H1 (cell line): ENCODE data around the gene GPR15. TPM values are rescaled to one million over a fixed set of nuclear protein-coding genes. Genes with fewer than 3 reads are reported as not detected.

Experiments used
- CTCF ChIA-PET: fragments of 300-600 bp; sonication (Branson Sonifier 250); formaldehyde crosslinking; loops from one replicate; lab custom pipeline; 2021; ENCODE audit not compliant: partially characterized antibody; lab: Charles Lee
- POLR2A ChIA-PET: fragments of 300-600 bp; sonication (Branson Sonifier 250); formaldehyde crosslinking; loops from one replicate; lab custom pipeline; 2021; ENCODE audit warnings: inconsistent platforms; ENCODE audit not compliant: partially characterized antibody; lab: Charles Lee
- DNase-seq, 2 experiments: peaks; one replicate each; pipeline versions ENCODE4 v3.0.0 to v3.0.0-alpha.2; 2010 to 2022; ENCODE audit warnings: low spot score in 2 of 2, low read depth in 1 of 2, mixed read lengths in 1 of 2
- FAIRE-seq: peaks from 2 replicates; lab custom pipeline; 2011; peaks lifted over from hg19 to GRCh38; lab: Jason Lieb, UNC
- H2AFZ ChIP-seq: 2 replicates; pipeline ENCODE4 v1.8.1; 2012; ENCODE audit warnings: low read length, inconsistent platforms
- H2AK5ac ChIP-seq: 2 replicates; pipeline ENCODE4 v1.6.1; 2013; ENCODE audit warnings: low read depth, low read length
- H2BK120ac ChIP-seq: replicated peaks from 2 replicates; pipeline ENCODE3; 2013; ENCODE audit warnings: low read depth, low read length, inconsistent platforms
- H2BK12ac ChIP-seq: 2 replicates; pipeline ENCODE4 v1.6.1; 2013; ENCODE audit warnings: low read depth, low read length
- H2BK15ac ChIP-seq: 2 replicates; pipeline ENCODE4 v1.6.1; 2013; ENCODE audit warnings: low read length
- H2BK20ac ChIP-seq: 2 replicates; pipeline ENCODE4 v1.6.1; 2013; ENCODE audit warnings: low read length
- H2BK5ac ChIP-seq: 2 replicates; pipeline ENCODE4 v1.6.1; 2013; ENCODE audit warnings: low read depth, low read length
- H3K14ac ChIP-seq: 2 replicates; pipeline ENCODE4 v1.6.1; 2013; ENCODE audit warnings: inconsistent platforms; ENCODE audit not compliant: insufficient read length
- H3K18ac ChIP-seq: 2 replicates; pipeline ENCODE4 v1.6.1; 2013; ENCODE audit warnings: low read length; ENCODE audit errors: extremely low read depth
- H3K23ac ChIP-seq: 2 replicates; pipeline ENCODE4 v1.6.1; 2013; ENCODE audit warnings: inconsistent platforms; ENCODE audit not compliant: insufficient read length
- H3K23me2 ChIP-seq: 2 replicates; pipeline ENCODE4 v1.6.1; 2013; ENCODE audit warnings: low read depth, low read length
- H3K27ac ChIP-seq: 2 replicates; pipeline ENCODE4 v1.6.1; 2011; ENCODE audit warnings: low read depth, low read length, inconsistent platforms
- H3K27me3 ChIP-seq, 4 experiments: replicated peaks in 1 of 4; 1 replicate in 1 of 4; 2 replicates in 3 of 4; pipeline versions ENCODE4 v1.6.1 to v1.8.1; 2011 to 2013; ENCODE audit warnings: low read length in 3 of 4, mild to moderate bottlenecking in 3 of 4, inconsistent platforms in 2 of 4, mixed read lengths in 2 of 4, moderate library complexity in 1 of 4; ENCODE audit not compliant: control insufficient read depth in 3 of 4, insufficient read depth in 3 of 4; ENCODE audit errors: extremely low read depth in 1 of 4
- H3K36me3 ChIP-seq, 4 experiments: 2 replicates each; pipeline versions ENCODE4 v1.6.1 to v1.8.1; 2011 to 2013; ENCODE audit warnings: mild to moderate bottlenecking in 4 of 4, low read length in 3 of 4, moderate library complexity in 2 of 4, control low read depth in 1 of 4, inconsistent platforms in 1 of 4; ENCODE audit not compliant: insufficient read depth in 4 of 4, control insufficient read depth in 2 of 4
- H3K4ac ChIP-seq: replicated peaks from 2 replicates; pipeline ENCODE3; 2013; ENCODE audit warnings: low read length, low read depth, mixed read lengths, inconsistent platforms; ENCODE audit not compliant: insufficient read length
- H3K4me1 ChIP-seq, 4 experiments: replicated peaks in 1 of 4; 1 replicate in 1 of 4; 2 replicates in 3 of 4; pipeline versions ENCODE4 v1.6.1 to v1.8.1; 2011 to 2013; ENCODE audit warnings: low read length in 3 of 4, inconsistent platforms in 2 of 4, mixed read lengths in 1 of 4; ENCODE audit not compliant: insufficient read depth in 4 of 4, control insufficient read depth in 3 of 4
- H3K4me2 ChIP-seq, 2 experiments: 2 replicates each; pipeline versions ENCODE4 v1.6.1 to v1.8.1; 2011 to 2013; ENCODE audit warnings: low read depth in 2 of 2, low read length in 2 of 2, control low read depth in 1 of 2, inconsistent platforms in 1 of 2, mild to moderate bottlenecking in 1 of 2; ENCODE audit not compliant: insufficient read depth in 1 of 2
- H3K4me3 ChIP-seq, 4 experiments: fragments of 200-600, 300-600 bp in 1 of 4; sonication (generic), shearing (Covaris generic), sonication (Bioruptor Twin) in 1 of 4; 2 replicates each; pipeline versions ENCODE4 v1.5.1 to v1.8.1; 2011 to 2016; ENCODE audit warnings: low read length in 4 of 4, low read depth in 3 of 4, control low read depth in 2 of 4, inconsistent platforms in 2 of 4, mild to moderate bottlenecking in 2 of 4, mixed read lengths in 1 of 4, moderate library complexity in 1 of 4; ENCODE audit not compliant: insufficient read depth in 2 of 4; ENCODE audit errors: extremely low read depth in 1 of 4
- H3K56ac ChIP-seq: replicated peaks from 2 replicates; pipeline ENCODE3; 2013; ENCODE audit warnings: low read depth, mild to moderate bottlenecking, mixed read lengths, low read length, inconsistent platforms; ENCODE audit not compliant: insufficient read length
- H3K79me1 ChIP-seq: 2 replicates; pipeline ENCODE4 v1.6.1; 2013; ENCODE audit warnings: low read depth, low read length, control low read depth
- H3K79me2 ChIP-seq, 2 experiments: 2 replicates each; pipeline versions ENCODE4 v1.6.1 to v1.8.1; 2012 to 2013; ENCODE audit warnings: low read length in 2 of 2, mild to moderate bottlenecking in 2 of 2, inconsistent platforms in 1 of 2; ENCODE audit not compliant: insufficient read depth in 2 of 2, control insufficient read depth in 1 of 2
- H3K9ac ChIP-seq, 4 experiments: replicated peaks in 1 of 4; 1 replicate in 1 of 4; 2 replicates in 3 of 4; pipeline versions ENCODE4 v1.6.1 to v1.8.1; 2011 to 2013; ENCODE audit warnings: low read depth in 3 of 4, low read length in 3 of 4, control low read depth in 2 of 4, mild to moderate bottlenecking in 2 of 4, moderate library complexity in 2 of 4, inconsistent platforms in 1 of 4; ENCODE audit errors: extremely low read depth in 1 of 4
- H3K9me3 ChIP-seq, 2 experiments: 2 replicates each; pipeline versions ENCODE4 v1.6.1 to v1.8.1; 2012 to 2013; ENCODE audit warnings: mild to moderate bottlenecking in 2 of 2, moderate library complexity in 2 of 2, control low read depth in 1 of 2, inconsistent platforms in 1 of 2, low read depth in 1 of 2, low read length in 1 of 2, mixed read lengths in 1 of 2; ENCODE audit not compliant: insufficient read depth in 2 of 2
- H4K20me1 ChIP-seq, 2 experiments: replicated peaks in 1 of 2; 2 replicates each; pipeline versions ENCODE3 to v1.8.1; 2011 to 2013; ENCODE audit warnings: inconsistent platforms in 2 of 2, low read length in 2 of 2, mild to moderate bottlenecking in 1 of 2; ENCODE audit not compliant: insufficient read depth in 2 of 2, control insufficient read depth in 1 of 2
- H4K5ac ChIP-seq: 2 replicates; pipeline ENCODE4 v1.6.1; 2013; ENCODE audit warnings: low read length, low read depth, mixed read lengths, inconsistent platforms; ENCODE audit not compliant: insufficient read length
- H4K8ac ChIP-seq: 2 replicates; pipeline ENCODE4 v1.8.0; 2013; ENCODE audit warnings: mild to moderate bottlenecking, moderate library complexity, low read length, inconsistent platforms; ENCODE audit not compliant: insufficient read depth; ENCODE audit errors: extremely low read depth
- H4K91ac ChIP-seq: replicated peaks from 2 replicates; pipeline ENCODE3; 2013; ENCODE audit warnings: low read length, mixed read lengths, inconsistent platforms; ENCODE audit not compliant: insufficient read length
- BCL11A ChIP-seq, 2 experiments: IDR thresholded peaks; one replicate each; pipeline ENCODE4 v1.6.1; 2011; ENCODE audit warnings: low read depth in 2 of 2, low read length in 2 of 2, mild to moderate bottlenecking in 2 of 2
- CBX8 ChIP-seq: fragments of 300-800, 300-1000 bp; sonication (generic); IDR thresholded peaks from 2 replicates; pipeline ENCODE4 v1.7.1; 2016; ENCODE audit warnings: low read depth, low read length, borderline replicate concordance
- EGR1 ChIP-seq: IDR thresholded peaks from 2 replicates; pipeline ENCODE4 v1.6.1; 2011; ENCODE audit warnings: low read depth, low read length, borderline replicate concordance
- SIN3A ChIP-seq, 2 experiments: IDR thresholded peaks in 1 of 2; conservative IDR thresholded peaks in 1 of 2; 2 replicates each; pipeline ENCODE4 v1.6.1; 2011 to 2012; ENCODE audit warnings: low read length in 2 of 2, improper control_type of control experiment in 1 of 2, low read depth in 1 of 2, mild to moderate bottlenecking in 1 of 2
- SRF ChIP-seq: IDR thresholded peaks from 2 replicates; pipeline ENCODE4 v1.6.1; 2011; ENCODE audit warnings: mild to moderate bottlenecking, low read depth, low read length, moderate library complexity
- WGBS, 2 experiments: shearing (Covaris generic) in 1 of 2; methylation state at CpG; one replicate each; pipeline versions ENCODE4 v1.1.6 to v1.1.7; 2013 to 2015; ENCODE audit warnings: low lambda C conversion rate in 2 of 2, mixed read lengths in 2 of 2, inconsistent platforms in 1 of 2, low coverage in 1 of 2, missing lambda C conversion rate in 1 of 2; ENCODE audit not compliant: insufficient replicate concordance in 2 of 2, insufficient coverage in 1 of 2, insufficient read length in 1 of 2; ENCODE audit errors: extremely low coverage in 1 of 2, missing lambda C conversion rate in 1 of 2; 5-methylcytosine and 5-hydroxymethylcytosine counted together
- polyA plus RNA-seq, 7 experiments: library from polyadenylated mRNA; depleted of rRNA in 3 of 7; stranded (reverse) in 5 of 7; unstranded in 2 of 7; fragments of >200 nt in 5 of 7; fragments of 200-250 nt in 2 of 7; gene quantifications; 1 replicate in 5 of 7; 2 replicates in 1 of 7; 4 replicates in 1 of 7; pipeline versions ENCODE4 v1.2.1 to v1.2.3, GENCODE V29; 2011 to 2013; ENCODE audit warnings: missing spikeins in 2 of 7, mixed read lengths in 2 of 7
- total RNA-seq: library from RNA; stranded (reverse); fragmentation: NEBNext Ultra II Directional; extraction: Animal tissue kit (Norgen Biotek cat#: 25700); gene quantifications from 2 replicates; pipeline ENCODE4 v1.2.1, GENCODE V29; 2021

Gene GPR15
- total and polyA plus RNA-seq, 2 of the 8 experiments (the other 6 are each of a cell fraction or from before 2014, with no cell fraction given): not detected

GRCh38 chr3:98534734-98535133 is 3.0 kb downstream of the GPR15 start:
- WGBS, 2 experiments: 83% methylated on average over 1 of the region's 1 CpG; no CpG with 5 or more reads in 1 of the 2 experiments
- Histone ChIP-seq H3K4ac (no peak overlapping the region), H3K4me3 (no peak overlapping the region), H3K23me2 (no peaks in the 10 kb centered on the region), H3K79me1 (no peaks in the 10 kb centered on the region), H3K9ac (no peak overlapping the region), H3K4me2 (no peak overlapping the region), H3K23ac (no peak overlapping the region), H3K18ac (no peak overlapping the region), H2BK5ac (no peak overlapping the region), H4K5ac (no peak overlapping the region), H3K27ac (no peak overlapping the region), H4K91ac (no peak overlapping the region), H3K4me1 (no peaks in the 10 kb centered on the region), H2BK120ac (no peak overlapping the region), H2BK12ac (no peak overlapping the region), H3K27me3 (peaks cover 0 to 1% (median 0%) of the 10 kb centered on the region in 4 experiments; a peak in 1 of 7 replicates), H4K8ac (no peak overlapping the region), H3K14ac (no peak overlapping the region), H2AK5ac (no peak overlapping the region), H3K36me3 (no peaks in the 10 kb centered on the region), H2BK20ac (no peak overlapping the region), H3K56ac (no peak overlapping the region), H3K9me3 (no peaks in the 10 kb centered on the region), H2AFZ (no peak overlapping the region), H2BK15ac (no peak overlapping the region), H3K79me2 (no peaks in the 10 kb centered on the region), H4K20me1 (no peaks in the 10 kb centered on the region)
- POLR2A ChIA-PET: no interaction called here
- CTCF ChIA-PET: interaction anchor here (1.3 kb wide), 1 partner anchor 20 kb away, joined by 3 read pairs; no protein-coding TSS in a partner anchor
- no peak for DNase-seq
- FAIRE-seq: no peak
- TF ChIP-seq EGR1: no peak
- TF ChIP-seq SIN3A (conservative IDR thresholded peaks at IDR 0.05 in 1 of 2, IDR thresholded peaks at IDR 0.05 in 1 of 2; ENCODE audit: low read depth in 1 of 2, low read length in 2 of 2): no peak
- no peak for TF ChIP-seq BCL11A (IDR thresholded peaks at IDR 0.05; ENCODE audit: low read depth in 2 of 2, low read length in 2 of 2)
- no peak for TF ChIP-seq SRF
- no peak for TF ChIP-seq CBX8
